Kidney (tissue), 14 donors: Measurements from ENCODE around the gene CYRIA. TPM values are rescaled to one million over a fixed set of nuclear protein-coding genes. Genes with fewer than 3 reads are reported as not detected.
A peak's percentile ranks its signal among the peaks of the same experiment; 100 is the strongest.

Experiments
- DNase-seq, 5 donors: peaks; one replicate each; pipeline ENCODE4 v3.0.0-alpha.2; 2013 to 2020
- FAIRE-seq: peaks from 2 replicates; lab custom pipeline; 2012; peaks lifted over from hg19 to GRCh38; lab: Jason Lieb, UNC
- H3K27ac ChIP-seq, 2 donors: one replicate each; pipeline ENCODE4 v1.7.0; 2013; ENCODE audit warnings: low read depth in 2 of 2, low read length in 2 of 2, inconsistent platforms in 1 of 2
- H3K27me3 ChIP-seq: one replicate; pipeline ENCODE4 v1.7.1; 2013; ENCODE audit warnings: low read length, inconsistent platforms; ENCODE audit not compliant: control insufficient read depth, insufficient read depth
- H3K36me3 ChIP-seq, 3 donors: one replicate each; pipeline versions ENCODE4 v1.7.0 to v1.7.1; 2013; ENCODE audit warnings: low read length in 3 of 3, control low read depth in 1 of 3, inconsistent platforms in 1 of 3; ENCODE audit not compliant: insufficient read depth in 3 of 3, control insufficient read depth in 2 of 3
- H3K4me1 ChIP-seq, 3 donors: one replicate each; pipeline versions ENCODE4 v1.7.0 to v1.7.1; 2013; ENCODE audit warnings: low read length in 3 of 3, inconsistent platforms in 1 of 3, low read depth in 1 of 3; ENCODE audit not compliant: control insufficient read depth in 2 of 3, insufficient read depth in 2 of 3
- H3K4me3 ChIP-seq, 3 donors: one replicate each; pipeline versions ENCODE4 v1.7.0 to v1.8.1; 2013; ENCODE audit warnings: low read length in 3 of 3, control low read depth in 1 of 3, inconsistent platforms in 1 of 3
- H3K9ac ChIP-seq, 3 donors: one replicate each; pipeline versions ENCODE4 v1.7.0 to v1.7.1; 2013; ENCODE audit warnings: low read length in 3 of 3, control low read depth in 1 of 3, inconsistent platforms in 1 of 3
- H3K9me3 ChIP-seq, 3 donors: one replicate each; pipeline versions ENCODE4 v1.7.0 to v1.7.1; 2013; ENCODE audit warnings: low read length in 3 of 3, control low read depth in 1 of 3, inconsistent platforms in 1 of 3; ENCODE audit not compliant: control insufficient read depth in 2 of 3, insufficient read depth in 1 of 3
- CTCF ChIP-seq: IDR thresholded peaks from 3 replicates; pipeline ENCODE4 v1.5.1; 2012; ENCODE audit warnings: mild to moderate bottlenecking, moderate library complexity, borderline replicate concordance; ENCODE audit not compliant: insufficient read depth; ENCODE audit errors: extremely low read depth
- intact Hi-C: fragments of 100-400 bp; cut with DNase I; formaldehyde crosslinking; loops from one replicate; pipeline ENCODE4 v1.11.1; 2022
- polyA plus RNA-seq: library from polyadenylated mRNA; stranded (reverse); fragments of 350-450 nt; fragmentation: Illumina TruSeq; extraction: RNeasy Lipid Tissue Mini Kit (QIAGEN cat#74804); gene quantifications from one replicate; pipeline ENCODE4 v1.2.3, GENCODE V29; 2014; ENCODE audit warnings: low read depth, low replicate concordance; ENCODE audit not compliant: insufficient read depth
- total RNA-seq: library from RNA; stranded (reverse); fragmentation: NEBNext Ultra II Directional; extraction: Animal tissue kit (Norgen Biotek cat#: 25700); gene quantifications from one replicate; pipeline ENCODE4 v1.2.1, GENCODE V29; 2021
- donor health status: control.
- donor health status: control.
- donor health status: control.
- donor health status: control.
- donor health status: control.
- donor health status: DM: yes; HTN: yes; CAD: no.
- donor health status: Normal renal cell carcinoma (clear cell type).

CYRIA gene
- total and polyA plus RNA-seq, 2 donors from 2014 or later: 1.0 to 11.8 TPM

GRCh38 chr2:16652296-16653082, 13.1 kb downstream of the CYRIA start:
- TF ChIP-seq CTCF: no peak
- no peak for DNase-seq
- intact Hi-C loops: no loop called here
- Histone ChIP-seq H3K4me1 (no peaks in the 10 kb centered on the region), H3K36me3 (no peaks in the 10 kb centered on the region), H3K27ac (no peak overlapping the region), H3K4me3 (no peak overlapping the region), H3K9me3 (no peaks in the 10 kb centered on the region), H3K27me3 (no peaks in the 10 kb centered on the region), H3K9ac (no peak overlapping the region)
- no peak for FAIRE-seq

GRCh38 chr2:16650287-16651249, 15.1 kb downstream of the CYRIA start:
- no peak overlapping the region for H3K9ac ChIP-seq
- H3K9me3 ChIP-seq: no peaks in the 10 kb centered on the region
- no peaks in the 10 kb centered on the region for H3K4me1 ChIP-seq
- no peak for FAIRE-seq
- intact Hi-C loops: no loop called here
- H3K27ac ChIP-seq: no peak overlapping the region
- peak overlapping the region in 1 of 3 donors; percentile 22 for H3K4me3 ChIP-seq
- no peak for DNase-seq
- TF ChIP-seq CTCF: no peak
- H3K27me3 ChIP-seq: no peaks in the 10 kb centered on the region
- no peaks in the 10 kb centered on the region for H3K36me3 ChIP-seq

- Histone ChIP-seq H3K36me3 (no peaks in the 10 kb centered on the region), H3K27ac (no peak overlapping the region), H3K27me3 (no peaks in the 10 kb centered on the region), H3K9me3 (no peaks in the 10 kb centered on the region), H3K4me1 (no peaks in the 10 kb centered on the region), H3K9ac (no peak overlapping the region), H3K4me3 (no peak overlapping the region)
- FAIRE-seq (no peak), DNase-seq (no peak)
- TF ChIP-seq CTCF: no peak
- intact Hi-C loops: no loop called here
Observed at GRCh38 chr2:16649353-16650286, 16.0 kb downstream of the CYRIA start.
